Activated CD8-positive, alpha-beta T cell treated with anti-CD3 and anti-CD28 coated beads, Interleukin-2, amount 10 ng/mL, durations not matched to agents 7 days and 5 days (primary cell): Measurements from ENCODE around the gene UBE2G2. TPM values are rescaled to one million over a fixed set of nuclear protein-coding genes. Genes with fewer than 3 reads are reported as not detected.

Source experiments
- ATAC-seq: fragments of 150-1000 bp; cut with Tn5 transposase; one replicate; pipeline ENCODE4 v1.10.0; 2021; ENCODE audit warnings: moderate library complexity
- CTCF ChIA-PET: fragments of 350-600 bp; sonication (Branson Sonifier 250); formaldehyde crosslinking; loops from one replicate; lab custom pipeline; 2021; ENCODE audit warnings: antibody characterized with exemption; lab: Charles Lee
- POLR2A ChIA-PET: fragments of 350-600 bp; sonication (Branson Sonifier 250); formaldehyde crosslinking; loops from one replicate; lab custom pipeline; 2021; ENCODE audit warnings: antibody characterized with exemption; lab: Charles Lee
- DNase-seq: peaks from one replicate; pipeline ENCODE4 v3.0.0-alpha.2; 2020
- H3K27ac Mint-ChIP-seq: one replicate; pipeline ENCODE4 v1.8.0; 2021; ENCODE audit warnings: mild to moderate bottlenecking, mixed read lengths
- H3K27me3 Mint-ChIP-seq: one replicate; pipeline ENCODE4 v1.8.0; 2021; ENCODE audit warnings: low read depth, mixed read lengths
- H3K36me3 Mint-ChIP-seq: one replicate; pipeline ENCODE4 v1.8.0; 2021; ENCODE audit warnings: low read depth, mixed read lengths
- H3K4me1 Mint-ChIP-seq: one replicate; pipeline ENCODE4 v1.8.0; 2021; ENCODE audit warnings: low read depth, mixed read lengths
- H3K4me3 Mint-ChIP-seq: one replicate; pipeline ENCODE4 v1.8.0; 2021; ENCODE audit warnings: mild to moderate bottlenecking, mixed read lengths
- H3K9me3 Mint-ChIP-seq: one replicate; pipeline ENCODE4 v1.8.0; 2022; ENCODE audit warnings: mixed read lengths; ENCODE audit not compliant: insufficient read depth
- total RNA-seq, 2 experiments: library from RNA; stranded (reverse); gene quantifications; one replicate each; pipeline ENCODE4 v1.2.3, GENCODE V29; 2021

UBE2G2 gene
- total RNA-seq, 2 experiments from 2014 or later, result 85.5 to 86.0 TPM

DNA sequence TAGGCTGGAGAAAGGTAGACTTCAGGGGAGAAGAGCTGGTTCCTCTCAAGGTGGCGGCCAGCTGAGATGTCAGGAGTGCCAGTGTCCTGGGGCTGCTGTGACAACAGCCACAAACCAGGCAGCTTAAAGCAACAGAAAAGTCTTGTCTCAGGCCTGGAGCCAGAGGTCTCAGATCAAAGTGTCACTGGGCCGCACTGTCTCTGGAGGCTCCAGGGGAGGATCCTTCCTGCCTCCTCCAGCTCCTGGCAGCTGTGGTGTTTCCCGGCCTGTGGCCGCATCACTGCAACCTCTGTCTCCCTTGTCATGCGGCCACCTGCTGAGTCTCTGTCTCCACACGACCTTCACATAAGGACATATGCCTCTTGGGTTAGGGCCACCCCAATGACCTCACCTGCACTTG is 65.8 kb downstream of the UBE2G2 start:
- no peaks in the 10 kb centered on the region for H3K36me3 Mint-ChIP-seq
- no peak overlapping the region for H3K27ac Mint-ChIP-seq
- ATAC-seq, result no peak
- DNase-seq, result no peak
- no peak overlapping the region for H3K4me3 Mint-ChIP-seq
- H3K27me3 Mint-ChIP-seq, result peaks cover 2% of the 10 kb centered on the region
- H3K4me1 Mint-ChIP-seq, result no peaks in the 10 kb centered on the region
- H3K9me3 Mint-ChIP-seq, result no peaks in the 10 kb centered on the region
- POLR2A ChIA-PET, result no interaction called here
- CTCF ChIA-PET, result interaction anchor here (0.9 kb wide), 1 partner anchor 58 kb away, joined by 3 read pairs; no protein-coding TSS in a partner anchor

DNA sequence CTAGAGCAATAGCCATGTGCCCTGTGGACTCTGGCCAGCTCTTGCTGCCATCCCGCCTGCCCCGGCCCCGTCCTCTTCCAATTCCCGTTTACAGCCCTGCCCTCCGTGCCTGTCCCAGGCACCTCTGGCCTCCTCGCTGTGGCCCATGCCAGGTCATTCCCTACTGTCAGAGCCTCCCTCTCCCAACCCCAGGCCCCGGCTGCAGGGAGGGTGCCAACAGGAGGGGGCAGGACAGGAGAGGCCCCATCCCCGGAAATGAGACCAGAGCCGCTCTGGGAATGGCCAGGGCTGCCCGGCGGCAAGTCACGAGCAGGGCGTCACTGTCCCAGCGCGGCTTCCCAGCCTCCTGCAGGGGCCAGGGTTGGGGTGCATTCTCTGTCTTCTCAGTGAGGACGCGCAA is 66.8 kb downstream of the UBE2G2 start:
- DNase-seq (no peak), ATAC-seq (no peak)
- ChIA-PET POLR2A (interaction anchor here (1.0 kb wide), 1 partner anchor 176 kb away, joined by 4 read pairs; the partner anchor contains the start of gene KRTAP10-3), CTCF (no interaction called here)
- no peaks in the 10 kb centered on the region for H3K4me1 Mint-ChIP-seq
- H3K9me3 Mint-ChIP-seq, result no peaks in the 10 kb centered on the region
- H3K27me3 Mint-ChIP-seq, result peaks cover 2% of the 10 kb centered on the region
- H3K4me3 Mint-ChIP-seq, result no peak overlapping the region
- H3K36me3 Mint-ChIP-seq, result no peaks in the 10 kb centered on the region
- H3K27ac Mint-ChIP-seq, result no peak overlapping the region

DNA sequence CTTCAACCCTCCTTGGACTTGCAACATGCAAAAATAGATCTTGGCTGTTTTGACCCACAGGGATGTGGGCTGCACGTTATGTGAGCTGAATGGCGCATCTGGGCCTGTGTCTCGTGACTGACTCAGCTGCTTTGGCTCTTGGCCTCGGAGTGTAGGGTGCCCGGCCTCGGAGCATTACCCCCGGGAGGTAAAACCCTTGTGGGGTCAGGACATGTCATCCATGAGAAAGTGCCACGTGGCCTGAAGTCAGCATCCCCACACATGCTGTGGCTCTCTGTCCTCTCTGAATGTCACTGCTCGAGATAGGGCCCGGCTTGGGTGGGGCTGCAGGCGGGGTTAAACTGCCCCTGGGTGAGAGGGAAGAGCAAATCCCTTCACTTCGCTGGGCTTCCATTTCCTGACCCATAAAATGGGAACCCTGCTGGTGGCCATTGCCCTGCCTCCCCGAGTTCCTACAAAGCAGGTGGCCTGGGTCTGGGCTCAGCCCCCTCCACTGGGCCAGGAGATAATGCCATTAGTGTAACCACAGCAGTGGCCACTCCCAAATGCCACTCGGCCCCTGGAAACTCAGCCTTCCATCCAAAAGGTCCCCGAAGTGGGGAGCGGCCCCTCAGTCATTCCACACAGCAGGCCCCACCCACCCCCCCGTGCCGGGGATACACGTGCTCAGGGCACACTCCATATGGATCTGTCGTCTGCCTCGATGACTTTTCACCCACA is 67.4 kb downstream of the UBE2G2 start:
- H3K36me3 Mint-ChIP-seq, result no peaks in the 10 kb centered on the region
- CTCF ChIA-PET, result no interaction called here

DNA sequence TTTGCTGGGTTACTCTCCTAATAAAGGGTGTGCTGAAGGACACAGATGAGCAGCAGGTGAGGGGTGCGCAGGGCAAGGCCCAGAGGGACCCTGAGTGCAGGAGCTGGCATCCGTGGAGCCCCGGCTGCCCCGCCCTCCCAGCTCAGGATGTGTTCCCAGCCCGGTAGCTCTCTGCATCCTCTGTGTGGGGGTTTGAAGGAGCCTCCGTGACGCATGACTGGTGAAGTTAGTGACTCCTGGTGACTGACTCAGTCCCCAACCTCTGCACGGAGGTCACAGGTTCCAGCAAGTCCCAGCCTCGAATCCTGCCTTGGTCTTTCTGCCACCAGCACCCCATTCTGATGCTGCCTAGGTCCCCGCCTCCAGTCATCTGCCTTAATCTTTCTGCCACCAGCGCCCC is 68.7 kb downstream of the UBE2G2 start:
- DNase-seq (no peak), ATAC-seq (no peak)
- Mint-ChIP-seq H3K4me1 (no peaks in the 10 kb centered on the region), H3K4me3 (no peak overlapping the region), H3K27ac (no peak overlapping the region), H3K36me3 (no peaks in the 10 kb centered on the region), H3K9me3 (no peaks in the 10 kb centered on the region), H3K27me3 (peaks cover 2% of the 10 kb centered on the region)
- CTCF ChIA-PET, result no interaction called here
- POLR2A ChIA-PET, result no interaction called here

More for the DNA sequence above, 67.4 kb downstream of the UBE2G2 start:
- POLR2A ChIA-PET, result interaction anchor here (1.0 kb wide), 1 partner anchor 175 kb away, joined by 4 read pairs; the partner anchor contains the start of gene KRTAP10-3
- no peak overlapping the region for H3K4me3 Mint-ChIP-seq
- H3K27ac Mint-ChIP-seq, result no peak overlapping the region
- DNase-seq (no peak), ATAC-seq (no peak)
- no peaks in the 10 kb centered on the region for H3K9me3 Mint-ChIP-seq
- H3K4me1 Mint-ChIP-seq, result no peaks in the 10 kb centered on the region
- peaks cover 2% of the 10 kb centered on the region for H3K27me3 Mint-ChIP-seq

DNA sequence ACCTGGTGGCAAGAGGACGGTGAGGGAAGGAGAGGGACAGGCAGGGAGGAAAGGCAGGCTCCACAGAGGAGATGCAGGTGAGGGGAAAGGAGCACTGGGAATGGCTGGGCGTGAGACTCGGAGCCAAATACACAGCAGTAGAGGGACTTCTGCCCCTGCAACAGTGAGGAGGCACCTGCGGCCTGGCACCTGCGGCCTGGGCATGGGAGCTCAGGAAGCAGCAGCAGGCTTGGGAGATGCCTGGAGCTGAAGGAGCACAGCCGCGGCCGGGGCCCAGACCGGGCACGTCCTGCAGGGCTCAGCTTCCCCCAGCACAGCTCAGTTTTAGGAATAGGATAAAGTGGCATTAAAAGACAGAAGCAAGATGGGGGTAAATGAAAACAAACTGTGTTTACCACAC is 69.4 kb downstream of the UBE2G2 start:
- H3K4me3 Mint-ChIP-seq, result no peak overlapping the region
- no peak for DNase-seq
- ChIA-PET CTCF (no interaction called here), POLR2A (interaction anchor here (0.7 kb wide), 1 partner anchor 66 kb away, joined by 3 read pairs; no protein-coding TSS in a partner anchor)
- H3K27ac Mint-ChIP-seq, result no peak overlapping the region
- ATAC-seq, result no peak
- H3K4me1 Mint-ChIP-seq, result no peaks in the 10 kb centered on the region
- H3K36me3 Mint-ChIP-seq, result no peaks in the 10 kb centered on the region
- H3K27me3 Mint-ChIP-seq, result peaks cover 2% of the 10 kb centered on the region
- H3K9me3 Mint-ChIP-seq, result no peaks in the 10 kb centered on the region

DNA sequence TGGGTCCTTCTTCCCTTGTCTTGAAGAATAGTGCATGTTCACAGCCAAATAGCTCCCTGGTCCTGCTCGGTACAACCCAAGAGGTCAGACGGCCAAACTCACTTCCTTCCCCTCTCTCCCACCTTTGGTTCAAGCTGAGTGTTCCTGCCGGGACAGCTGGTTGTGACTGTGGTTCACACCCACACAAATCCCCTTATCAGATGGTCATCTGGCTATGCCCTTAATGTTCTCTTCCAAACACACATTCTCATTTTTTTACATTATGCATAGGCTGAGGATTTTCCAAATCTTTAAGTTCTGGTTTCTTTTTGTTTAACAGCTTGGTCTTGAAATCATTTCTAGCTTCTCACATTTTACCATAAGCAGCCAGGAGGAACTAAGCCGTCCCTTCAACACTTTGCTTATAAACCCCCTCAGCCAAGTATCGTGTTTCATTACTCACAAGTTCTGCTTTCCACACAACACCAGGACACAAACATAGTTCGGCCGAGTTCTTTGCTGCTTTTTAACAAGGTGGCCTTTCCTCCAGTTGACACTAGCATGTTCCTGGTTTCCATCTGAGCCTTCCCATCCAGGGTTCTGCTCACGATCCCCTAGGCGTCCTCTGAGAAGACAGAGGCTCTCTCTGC is 70.6 kb downstream of the UBE2G2 start:
- no peaks in the 10 kb centered on the region for H3K4me1 Mint-ChIP-seq
- ATAC-seq (no peak), DNase-seq (no peak)
- no peaks in the 10 kb centered on the region for H3K36me3 Mint-ChIP-seq
- ChIA-PET CTCF (interaction anchor here (0.8 to 1.3 kb wide), 2 partner anchors 34 to 63 kb away, joined by 3 to 4 read pairs; no protein-coding TSS in a partner anchor), POLR2A (no interaction called here)
- no peak overlapping the region for H3K27ac Mint-ChIP-seq
- H3K9me3 Mint-ChIP-seq, result no peaks in the 10 kb centered on the region
- H3K27me3 Mint-ChIP-seq, result peaks cover 5% of the 10 kb centered on the region
- no peak overlapping the region for H3K4me3 Mint-ChIP-seq

DNA sequence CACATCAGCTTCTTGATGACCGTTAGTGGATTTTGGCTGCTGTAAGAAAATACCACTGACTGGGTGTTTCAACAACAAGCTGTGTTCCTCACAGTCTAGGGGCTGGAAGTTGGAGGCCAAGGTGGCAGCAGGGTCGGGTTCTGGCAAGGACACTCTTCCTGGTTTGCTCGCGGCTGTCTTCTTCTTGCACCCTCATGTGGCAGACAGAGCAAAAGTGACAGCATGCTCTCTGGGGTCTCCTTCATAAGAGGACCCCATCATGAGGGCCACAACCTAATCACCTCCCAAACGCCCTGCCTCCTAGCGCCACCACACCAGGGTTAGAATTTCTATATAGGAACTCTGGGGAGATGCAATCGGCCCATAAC is 71.6 kb downstream of the UBE2G2 start:
- CTCF ChIA-PET, result no interaction called here
- no peaks in the 10 kb centered on the region for H3K4me1 Mint-ChIP-seq
- H3K27ac Mint-ChIP-seq, result no peak overlapping the region
- H3K9me3 Mint-ChIP-seq, result no peaks in the 10 kb centered on the region
- ATAC-seq (no peak), DNase-seq (no peak)
- POLR2A ChIA-PET, result no interaction called here
- no peaks in the 10 kb centered on the region for H3K36me3 Mint-ChIP-seq
- H3K27me3 Mint-ChIP-seq, result peaks cover 10% of the 10 kb centered on the region
- no peak overlapping the region for H3K4me3 Mint-ChIP-seq

DNA sequence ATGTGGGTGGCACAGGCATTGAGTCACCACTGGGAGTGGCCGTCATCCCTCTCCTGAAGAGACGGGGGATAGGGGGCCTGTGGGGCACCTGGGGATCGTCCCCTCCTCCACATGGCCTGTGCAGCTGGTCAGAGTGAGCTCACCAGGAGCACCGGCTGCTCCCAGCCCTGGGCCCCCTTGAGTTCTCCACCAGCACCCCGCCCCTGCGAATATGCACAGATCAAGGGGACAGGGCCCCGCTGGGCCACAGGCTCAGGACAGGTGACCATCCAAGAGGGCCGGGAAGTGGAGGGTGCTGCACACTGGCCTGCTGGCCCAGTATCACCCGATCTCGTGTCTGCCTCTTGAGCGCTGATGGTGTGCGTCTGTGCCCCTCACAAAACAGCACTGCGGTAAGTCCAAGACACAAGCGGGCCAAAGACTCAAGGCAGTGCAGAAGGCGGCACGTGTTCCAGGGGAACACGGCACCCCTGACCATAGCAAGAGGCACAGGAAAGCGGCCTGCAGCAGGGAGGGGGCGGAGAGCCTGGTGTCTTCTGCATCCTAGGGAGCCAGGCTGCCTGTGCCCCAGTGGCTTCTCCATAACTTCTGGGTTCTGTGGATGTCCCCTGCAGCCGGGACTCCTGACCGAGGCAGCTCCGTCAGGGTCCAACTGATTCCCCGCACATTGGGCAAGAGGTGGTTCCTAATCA is 72.1 kb downstream of the UBE2G2 start:
- no peak for ATAC-seq
- ChIA-PET CTCF (no interaction called here), POLR2A (no interaction called here)
- Mint-ChIP-seq H3K9me3 (no peaks in the 10 kb centered on the region), H3K36me3 (no peaks in the 10 kb centered on the region), H3K27ac (no peak overlapping the region), H3K27me3 (peaks cover 12% of the 10 kb centered on the region), H3K4me1 (no peaks in the 10 kb centered on the region), H3K4me3 (no peak overlapping the region)
- DNase-seq, result no peak

DNA sequence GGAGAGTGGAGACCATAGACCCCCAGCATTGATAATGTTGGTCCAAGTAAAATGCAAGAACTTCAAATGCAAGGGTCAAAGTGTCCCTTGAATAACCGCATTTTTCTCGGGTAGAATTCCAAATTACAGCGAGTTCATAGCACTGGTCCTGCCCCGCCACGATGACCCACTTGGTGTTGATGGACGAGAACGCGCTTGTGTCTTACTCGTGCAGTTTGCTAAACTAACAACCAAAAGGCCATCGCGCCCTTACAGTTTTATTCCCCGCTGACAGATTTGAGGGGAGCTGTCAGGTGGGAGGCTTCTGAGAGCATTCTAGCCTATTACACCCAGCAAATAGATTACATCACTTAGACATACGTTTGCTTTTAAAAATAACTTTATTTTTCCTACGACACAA is 72.9 kb downstream of the UBE2G2 start:
- Mint-ChIP-seq H3K27me3 (peaks cover 16% of the 10 kb centered on the region), H3K9me3 (no peaks in the 10 kb centered on the region), H3K4me3 (no peak overlapping the region), H3K36me3 (no peaks in the 10 kb centered on the region), H3K27ac (no peak overlapping the region), H3K4me1 (no peaks in the 10 kb centered on the region)
- CTCF ChIA-PET, result no interaction called here
- no peak for ATAC-seq
- POLR2A ChIA-PET, result no interaction called here
- no peak for DNase-seq

DNA sequence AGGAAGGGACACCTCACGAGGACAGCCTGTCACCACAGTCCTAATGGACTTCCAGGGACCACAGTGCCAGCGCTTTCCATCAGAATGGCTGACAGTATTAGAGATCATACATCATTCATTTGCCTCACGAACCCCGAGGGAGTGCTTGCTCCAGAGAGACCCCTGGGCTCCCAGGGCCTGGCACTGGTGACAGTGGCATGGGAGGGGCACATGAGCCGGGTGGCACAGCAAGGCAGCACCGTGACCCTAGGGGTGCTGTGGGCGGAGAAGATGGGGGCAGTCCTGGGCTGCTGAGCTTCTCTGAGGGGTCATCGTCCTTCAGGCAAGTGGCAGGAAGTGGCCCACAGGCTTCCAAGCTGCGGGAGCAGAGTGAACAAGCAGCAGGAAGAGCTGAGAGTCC is 73.9 kb downstream of the UBE2G2 start:
- ATAC-seq (no peak), DNase-seq (no peak)
- peaks cover 8% of the 10 kb centered on the region for H3K4me1 Mint-ChIP-seq
- no peak overlapping the region for H3K27ac Mint-ChIP-seq
- no peak overlapping the region for H3K4me3 Mint-ChIP-seq
- ChIA-PET POLR2A (no interaction called here), CTCF (no interaction called here)
- H3K27me3 Mint-ChIP-seq, result peaks cover 23% of the 10 kb centered on the region
- H3K9me3 Mint-ChIP-seq, result no peaks in the 10 kb centered on the region
- H3K36me3 Mint-ChIP-seq, result peaks cover under 1% of the 10 kb centered on the region

DNA sequence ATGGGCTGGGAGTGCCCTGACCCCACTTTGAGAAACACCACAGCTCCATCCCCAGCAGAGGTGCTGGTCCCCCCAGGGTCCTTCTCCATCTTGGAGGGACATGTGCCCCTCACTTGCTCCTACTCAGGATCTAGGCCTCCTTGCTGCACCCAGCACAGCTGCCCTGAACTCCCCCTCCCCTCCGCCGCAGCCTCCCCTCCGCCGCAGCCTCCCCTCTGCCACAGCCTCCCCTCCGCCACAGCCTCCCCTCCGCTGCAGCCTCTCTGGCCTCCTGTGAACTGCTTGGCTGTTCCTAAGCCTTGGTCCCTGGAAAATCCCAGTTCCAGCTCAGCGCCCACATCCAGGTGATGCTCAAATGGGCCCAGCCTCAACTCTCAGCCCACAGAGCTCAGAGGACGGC is 74.3 kb downstream of the UBE2G2 start:
- H3K4me1 Mint-ChIP-seq, result peaks cover 10% of the 10 kb centered on the region
- ChIA-PET POLR2A (no interaction called here), CTCF (no interaction called here)
- H3K27ac Mint-ChIP-seq, result no peak overlapping the region
- H3K36me3 Mint-ChIP-seq, result peaks cover 3% of the 10 kb centered on the region
- no peak for DNase-seq
- H3K27me3 Mint-ChIP-seq, result peaks cover 27% of the 10 kb centered on the region
- no peaks in the 10 kb centered on the region for H3K9me3 Mint-ChIP-seq
- no peak overlapping the region for H3K4me3 Mint-ChIP-seq
- no peak for ATAC-seq

DNA sequence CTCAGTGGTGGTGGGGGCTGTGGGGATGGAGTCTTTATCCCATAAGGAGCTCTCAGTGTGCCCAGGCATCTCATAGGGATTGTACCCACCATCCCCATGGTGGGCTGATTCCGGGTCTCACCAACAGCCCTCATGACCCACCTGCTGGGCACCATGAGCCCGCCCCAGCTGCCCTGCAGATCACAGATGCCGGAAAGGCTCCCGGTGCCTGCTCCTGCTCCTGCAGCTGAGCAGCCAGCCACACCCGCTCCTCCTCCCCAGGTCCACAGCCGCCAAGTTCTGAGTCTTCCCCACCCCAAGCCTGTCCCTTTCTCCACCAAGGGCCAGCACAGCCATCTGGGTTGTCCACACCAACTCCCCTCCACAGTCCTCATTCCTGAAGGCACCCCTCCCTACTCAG is 74.8 kb downstream of the UBE2G2 start:
- ChIA-PET POLR2A (no interaction called here), CTCF (no interaction called here)
- H3K27me3 Mint-ChIP-seq, result peaks cover 27% of the 10 kb centered on the region
- H3K36me3 Mint-ChIP-seq, result peaks cover 3% of the 10 kb centered on the region
- H3K27ac Mint-ChIP-seq, result no peak overlapping the region
- ATAC-seq, result no peak
- no peak for DNase-seq
- H3K4me1 Mint-ChIP-seq, result peaks cover 10% of the 10 kb centered on the region
- no peaks in the 10 kb centered on the region for H3K9me3 Mint-ChIP-seq
- H3K4me3 Mint-ChIP-seq, result no peak overlapping the region
